Thymus (tissue), 11 donors: Measurements from ENCODE around the gene APOBEC3G. TPM values are rescaled to one million over a fixed set of nuclear protein-coding genes. Genes with fewer than 3 reads are reported as not detected.

Experiments
- DNase-seq, 9 donors: peaks; one replicate each; pipeline ENCODE4 v3.0.0-alpha.2; 2013; ENCODE audit warnings: low spot score in 9 of 9, low read depth in 6 of 9, missing footprints in 1 of 9
- H3K27ac ChIP-seq, 2 donors: one replicate each; pipeline ENCODE4 v1.5.1; 2013; ENCODE audit warnings: control low read depth in 1 of 2, low read depth in 1 of 2, low read length in 1 of 2, mild to moderate bottlenecking in 1 of 2, moderate library complexity in 1 of 2
- H3K27me3 ChIP-seq, 2 donors: one replicate each; pipeline ENCODE4 v1.5.1; 2013; ENCODE audit warnings: low read length in 1 of 2; ENCODE audit not compliant: control insufficient read depth in 2 of 2, insufficient read depth in 1 of 2
- H3K36me3 ChIP-seq, 2 donors: one replicate each; pipeline ENCODE4 v1.5.1; 2013; ENCODE audit warnings: low read length in 1 of 2, mild to moderate bottlenecking in 1 of 2, moderate library complexity in 1 of 2; ENCODE audit not compliant: control insufficient read depth in 2 of 2, insufficient read depth in 2 of 2
- H3K4me1 ChIP-seq, 2 donors: one replicate each; pipeline ENCODE4 v1.5.1; 2013; ENCODE audit warnings: low read length in 2 of 2; ENCODE audit not compliant: control insufficient read depth in 2 of 2, insufficient read depth in 2 of 2
- H3K4me3 ChIP-seq, 2 donors: one replicate each; pipeline ENCODE4 v1.5.1; 2013; ENCODE audit warnings: low read length in 2 of 2, control low read depth in 1 of 2, mild to moderate bottlenecking in 1 of 2
- H3K9me3 ChIP-seq, 2 donors: one replicate each; pipeline ENCODE4 v1.5.1; 2013; ENCODE audit warnings: low read length in 1 of 2, mild to moderate bottlenecking in 1 of 2; ENCODE audit not compliant: control insufficient read depth in 2 of 2, insufficient read depth in 1 of 2
- WGBS: extraction: QIAGEN DNeasy Blood & Tissue Kit; methylation state at CpG from one replicate; pipeline ENCODE4 v1.1.7; 2013; 5-methylcytosine and 5-hydroxymethylcytosine counted together
- polyA plus RNA-seq: library from polyadenylated mRNA; stranded (reverse); fragments of 200-250 nt; gene quantifications from one replicate; pipeline ENCODE4 v1.2.3, GENCODE V29; 2013
- total RNA-seq: library from RNA; stranded (reverse); fragments of 120-200 nt; gene quantifications from one replicate; pipeline ENCODE4 v1.2.4, GENCODE V29; 2013
- donor health status: healthy.

The APOBEC3G gene
- total and polyA plus RNA-seq, 2 donors: 32.3 to 43.1 TPM

DNA sequence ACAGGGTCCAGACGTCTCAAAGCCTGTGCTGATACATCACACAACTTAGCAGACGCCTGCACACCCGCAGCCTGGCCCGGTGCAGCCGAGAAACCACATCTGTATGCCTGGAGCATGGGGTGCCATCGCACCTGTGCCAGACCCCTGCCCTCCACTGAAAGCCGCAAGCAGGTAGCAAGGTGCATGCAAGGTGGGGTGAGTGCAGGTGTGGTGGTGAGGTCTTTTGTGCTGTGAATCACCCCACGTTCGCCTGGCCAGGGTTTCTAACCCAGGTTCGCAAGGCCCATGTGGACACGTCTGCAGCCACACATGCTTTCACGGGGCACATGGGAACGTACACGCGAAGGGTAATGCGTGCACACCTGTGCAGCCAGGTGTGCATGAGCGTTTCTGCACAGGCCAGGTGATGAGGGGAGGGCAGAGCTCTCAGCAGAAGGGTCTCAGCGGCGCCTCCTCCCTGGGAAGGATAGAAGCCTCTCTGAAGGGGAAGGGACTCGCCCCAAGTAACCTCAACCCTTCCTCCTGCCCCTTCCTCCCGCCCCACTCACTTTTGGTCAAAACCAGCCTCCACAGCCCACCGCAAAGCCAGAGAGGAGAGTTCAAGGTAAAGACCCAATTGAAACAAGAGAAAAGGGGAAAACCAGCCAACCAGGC lies 55.9 kb downstream of the APOBEC3G start:
- Histone ChIP-seq H3K27ac (no peak overlapping the region), H3K36me3 (peaks cover 0 to 25% of the 10 kb centered on the region in 2 donors), H3K27me3 (no peaks in the 10 kb centered on the region), H3K4me3 (no peak overlapping the region), H3K9me3 (peaks cover 2 to 3% of the 10 kb centered on the region in 2 donors), H3K4me1 (no peaks in the 10 kb centered on the region)
- WGBS: 97% methylated on average over 22 of the region's 22 CpGs
- no peak for DNase-seq

DNA sequence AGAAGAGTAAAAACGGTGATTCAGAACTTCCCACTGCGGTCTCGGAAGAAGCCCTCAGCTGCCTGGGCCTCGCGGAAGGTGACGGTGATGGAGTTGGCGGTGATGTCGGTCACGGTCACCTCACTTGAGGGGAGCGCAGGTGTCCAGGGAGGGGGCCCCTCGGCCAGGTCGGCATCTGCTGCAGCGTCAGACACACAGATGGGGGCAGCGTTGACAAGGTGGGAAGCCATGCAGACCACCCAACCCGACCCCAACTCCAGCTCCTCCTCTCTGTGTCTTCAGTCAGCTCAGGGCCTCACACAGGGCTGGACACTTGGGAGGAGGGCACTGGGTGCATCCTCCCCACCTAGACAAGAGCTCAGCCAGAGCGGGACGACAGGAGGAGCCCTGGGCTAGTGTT lies 56.8 kb downstream of the APOBEC3G start:
- WGBS: 96% methylated on average over 17 of the region's 17 CpGs
- peaks cover 5 to 8% of the 10 kb centered on the region in 2 donors for H3K4me1 ChIP-seq
- no peak overlapping the region for H3K4me3 ChIP-seq
- H3K9me3 ChIP-seq: peaks cover 0 to 2% of the 10 kb centered on the region in 2 donors
- H3K27ac ChIP-seq: no peak overlapping the region
- H3K27me3 ChIP-seq: no peaks in the 10 kb centered on the region
- H3K36me3 ChIP-seq: peaks cover 0 to 30% of the 10 kb centered on the region in 2 donors
- no peak for DNase-seq

DNA sequence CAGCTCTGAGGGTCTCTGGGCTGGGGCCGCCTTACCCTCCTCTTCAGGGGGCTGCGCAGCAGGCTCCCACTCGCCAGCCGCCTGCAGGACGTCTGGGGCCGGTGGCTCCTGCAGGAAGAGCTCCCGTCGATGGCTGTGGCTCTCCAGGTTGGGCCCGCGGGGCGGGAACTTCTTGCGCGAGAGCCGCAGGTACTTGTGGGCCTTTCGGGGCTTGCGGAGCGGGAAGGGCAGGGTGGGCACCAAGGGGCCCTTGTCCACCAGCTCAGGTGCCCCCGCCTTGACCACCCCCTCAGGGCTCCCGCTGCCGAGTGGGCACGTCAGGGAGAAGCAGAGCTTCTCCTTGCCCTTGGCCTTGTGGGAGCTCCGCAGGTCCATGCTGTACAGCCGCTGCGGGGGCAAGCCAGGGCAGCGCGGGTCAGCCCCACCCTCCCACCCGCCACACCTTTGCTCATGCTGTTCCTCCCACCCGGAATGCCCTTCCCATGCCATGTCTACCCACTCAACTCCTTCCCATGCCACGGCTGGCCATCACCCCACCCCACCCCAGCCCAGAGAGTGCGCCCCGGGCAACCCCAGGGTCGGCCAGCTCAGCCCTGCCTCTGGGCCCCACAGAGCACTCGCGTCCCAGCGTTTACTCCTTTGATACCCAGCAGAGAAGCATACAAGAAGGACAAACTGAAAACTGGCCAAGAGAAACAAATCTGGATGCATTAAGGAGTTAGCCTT lies 57.5 kb downstream of the APOBEC3G start:
- no peak for DNase-seq
- no peak overlapping the region for H3K27ac ChIP-seq
- H3K9me3 ChIP-seq: peaks cover 0 to 2% of the 10 kb centered on the region in 2 donors
- H3K4me3 ChIP-seq: no peak overlapping the region
- H3K27me3 ChIP-seq: no peaks in the 10 kb centered on the region
- H3K4me1 ChIP-seq: peaks cover 6 to 9% of the 10 kb centered on the region in 2 donors
- 97% methylated on average over 35 of the region's 35 CpGs for WGBS
- H3K36me3 ChIP-seq: peaks cover 0 to 30% of the 10 kb centered on the region in 2 donors

DNA sequence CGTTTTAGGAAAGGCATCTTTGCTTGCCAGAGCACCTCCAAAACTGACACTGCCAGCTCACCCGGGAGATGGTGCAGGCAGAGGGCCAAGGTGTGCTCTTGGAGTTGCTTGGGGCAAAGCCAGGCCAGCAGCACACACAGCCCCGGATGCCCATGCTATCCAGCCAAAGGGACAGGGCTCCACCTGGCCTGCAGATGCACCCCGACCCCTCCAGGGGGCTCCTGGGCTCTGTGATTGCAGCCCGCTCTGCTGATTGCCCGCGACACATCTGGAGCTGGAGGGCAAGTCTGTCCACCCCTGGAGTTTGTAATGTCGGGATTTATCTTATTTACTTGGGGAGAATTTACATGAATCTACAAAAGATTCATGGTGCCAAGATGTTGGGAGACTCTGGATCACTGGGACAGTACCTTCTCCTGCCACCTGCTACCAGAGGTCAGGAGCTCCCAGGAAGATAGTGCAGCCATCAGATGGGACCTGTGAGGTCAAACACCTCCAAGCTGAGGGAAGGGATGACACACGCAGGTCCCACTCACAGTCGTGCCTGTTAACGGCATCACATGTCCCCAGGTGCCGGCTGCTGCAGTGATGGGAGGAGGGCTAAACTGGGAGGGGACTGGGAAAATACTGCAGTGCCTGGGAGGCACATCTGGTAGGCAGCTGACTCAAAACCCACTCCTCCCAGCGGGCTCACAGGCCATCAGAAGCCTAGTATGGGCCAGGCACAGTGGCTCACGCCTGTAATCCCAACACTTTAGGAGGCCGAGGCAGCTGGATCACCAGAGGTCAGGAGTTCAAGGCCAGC lies 58.2 kb downstream of the APOBEC3G start:
- H3K4me3 ChIP-seq: no peak overlapping the region
- peaks cover 0 to 2% of the 10 kb centered on the region in 2 donors for H3K9me3 ChIP-seq
- H3K27me3 ChIP-seq: no peaks in the 10 kb centered on the region
- peak in 2 of 9 donors; percentile 58 to 62 for DNase-seq
- peaks cover 0 to 30% of the 10 kb centered on the region in 2 donors for H3K36me3 ChIP-seq
- no peak overlapping the region for H3K27ac ChIP-seq
- 69% methylated on average over 15 of the region's 15 CpGs for WGBS
- H3K4me1 ChIP-seq: peaks cover 6 to 9% of the 10 kb centered on the region in 2 donors

DNA sequence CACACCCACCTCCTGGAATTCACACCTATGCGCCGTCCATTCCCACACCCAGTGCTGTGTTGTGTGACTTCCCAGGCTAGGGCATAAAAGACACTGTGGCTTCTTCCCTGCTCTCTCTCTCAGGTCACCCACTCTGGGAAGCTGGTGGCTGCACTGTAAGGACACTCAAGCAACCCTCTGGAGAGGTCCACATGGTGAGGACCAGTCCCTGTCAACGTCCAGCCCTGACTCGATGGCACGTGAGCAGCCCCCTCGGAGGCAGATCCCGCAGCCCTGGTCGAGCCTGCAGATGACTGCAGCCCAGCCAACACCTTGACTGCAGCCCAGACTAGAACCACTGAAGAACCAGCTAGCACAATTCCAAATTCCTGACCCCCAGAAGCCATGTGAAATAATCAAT lies 59.2 kb downstream of the APOBEC3G start:
- 98% methylated on average over 8 of the region's 8 CpGs for WGBS
- Histone ChIP-seq H3K27me3 (no peaks in the 10 kb centered on the region), H3K27ac (no peak overlapping the region), H3K4me1 (peaks cover 6 to 9% of the 10 kb centered on the region in 2 donors), H3K36me3 (peaks cover 0 to 30% of the 10 kb centered on the region in 2 donors), H3K4me3 (no peak overlapping the region), H3K9me3 (peaks cover 0 to 2% of the 10 kb centered on the region in 2 donors)
- no peak for DNase-seq

Other genes starting within 250 kb of the APOBEC3G start
- 0.28 TPM for gene NPTXR, start 233.2 kb upstream of the APOBEC3G start, total RNA-seq
- gene NPTXR, start 233.2 kb upstream of the APOBEC3G start, polyA plus RNA-seq: 1.3 TPM
- 24.0 TPM for gene CBX6, start 205.1 kb upstream of the APOBEC3G start, total RNA-seq
- gene CBX6, start 205.1 kb upstream of the APOBEC3G start, polyA plus RNA-seq: 23.3 TPM
- 1.4 TPM for gene APOBEC3A, start 119.7 kb upstream of the APOBEC3G start, total RNA-seq
- gene APOBEC3A, start 119.7 kb upstream of the APOBEC3G start, polyA plus RNA-seq: 17.3 TPM
- 6.8 TPM for gene APOBEC3B, start 94.9 kb upstream of the APOBEC3G start, total RNA-seq
- gene APOBEC3B, start 94.9 kb upstream of the APOBEC3G start, polyA plus RNA-seq: 9.2 TPM
- 5.1 TPM for gene APOBEC3C, start 63.0 kb upstream of the APOBEC3G start, total RNA-seq
- gene APOBEC3C, start 63.0 kb upstream of the APOBEC3G start, polyA plus RNA-seq: 29.6 TPM
- gene APOBEC3D, start 56.1 kb upstream of the APOBEC3G start, total RNA-seq: 8.2 TPM
- gene APOBEC3D, start 56.1 kb upstream of the APOBEC3G start, polyA plus RNA-seq: 7.0 TPM
- 6.4 TPM for gene APOBEC3F, start 36.4 kb upstream of the APOBEC3G start, total RNA-seq
- gene APOBEC3F, start 36.4 kb upstream of the APOBEC3G start, polyA plus RNA-seq: 7.2 TPM
- 1.6 TPM for gene APOBEC3H, start 20.0 kb downstream of the APOBEC3G start, total RNA-seq
- 5.4 TPM for gene APOBEC3H, start 20.0 kb downstream of the APOBEC3G start, polyA plus RNA-seq
- gene CBX7, start 75.4 kb downstream of the APOBEC3G start, total RNA-seq: 4.2 TPM
- gene CBX7, start 75.4 kb downstream of the APOBEC3G start, polyA plus RNA-seq: 34.5 TPM
- gene PDGFB, start 167.7 kb downstream of the APOBEC3G start, total RNA-seq: 1.6 TPM
- 4.3 TPM for gene PDGFB, start 167.7 kb downstream of the APOBEC3G start, polyA plus RNA-seq
- 1,863 TPM for gene RPL3, start 242.3 kb downstream of the APOBEC3G start, total RNA-seq
- 2,946 TPM for gene RPL3, start 242.3 kb downstream of the APOBEC3G start, polyA plus RNA-seq